ENCODE results near the gene TRAF2.

The TRAF2 gene

DNA sequence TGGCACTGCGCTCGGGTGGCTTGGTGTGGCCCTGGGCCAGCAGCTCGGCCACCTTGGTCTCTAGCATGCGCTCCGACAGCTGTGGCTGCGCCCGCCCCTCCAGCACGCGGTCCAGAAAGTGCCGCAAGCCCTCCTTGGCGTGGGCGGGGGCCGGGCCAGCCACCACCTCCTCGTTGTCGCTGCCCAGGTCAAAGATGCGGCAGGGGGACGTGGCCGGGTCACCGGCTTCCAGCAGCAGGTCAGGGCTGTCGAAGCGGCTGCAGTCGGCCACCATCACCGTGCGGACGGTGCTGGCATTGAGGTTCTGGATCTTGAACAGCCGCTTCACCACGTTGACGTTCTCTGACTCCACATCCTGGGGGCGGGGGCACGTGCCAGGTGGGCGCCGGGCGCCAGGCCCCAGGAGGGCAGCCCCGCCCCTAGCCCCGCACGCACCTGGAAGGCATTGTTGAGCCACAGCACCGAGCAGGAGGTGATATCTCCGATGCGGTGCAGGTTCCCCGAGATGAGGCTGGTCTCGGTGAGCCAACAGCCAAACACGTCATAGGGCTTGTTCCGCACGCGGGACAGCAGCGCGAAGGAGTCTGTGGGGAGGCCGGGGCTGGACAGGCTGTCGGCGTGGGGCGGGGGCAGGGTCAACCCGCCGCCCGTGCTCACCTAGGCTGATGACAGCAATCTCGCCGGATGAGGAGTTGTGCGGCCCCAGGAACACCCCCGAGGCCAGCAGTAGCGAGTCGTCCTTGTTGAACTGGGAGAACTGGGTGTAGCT is 56.0 kb downstream of the TRAF2 start:
- Histone ChIP-seq H3K27me3 (ENCODE audit: control insufficient read depth, insufficient read depth, low read length) (no peaks in the 10 kb centered on the region), H3K4me3 (ENCODE audit: low read depth, low read length) (no peak overlapping the region), H3K9me3 (ENCODE audit: control insufficient read depth, insufficient read depth, low read length) (no peaks in the 10 kb centered on the region), H3K9ac (ENCODE audit: low read depth, low read length) (no peak overlapping the region), H3K36me3 (ENCODE audit: control insufficient read depth, insufficient read depth, low read length) (peaks cover 36% of the 10 kb centered on the region), H3K4me1 (ENCODE audit: control insufficient read depth, insufficient read depth, low read length) (no peaks in the 10 kb centered on the region)

GRCh38 chr9:136942881-136943230 is 56.5 kb downstream of the TRAF2 start:
- Histone ChIP-seq H3K9ac (ENCODE audit: low read depth, low read length) (no peak overlapping the region), H3K36me3 (ENCODE audit: control insufficient read depth, insufficient read depth, low read length) (peaks cover 36% of the 10 kb centered on the region), H3K27me3 (ENCODE audit: control insufficient read depth, insufficient read depth, low read length) (no peaks in the 10 kb centered on the region), H3K4me3 (ENCODE audit: low read depth, low read length) (peak overlapping the region; percentile 70), H3K9me3 (ENCODE audit: control insufficient read depth, insufficient read depth, low read length) (no peaks in the 10 kb centered on the region), H3K4me1 (ENCODE audit: control insufficient read depth, insufficient read depth, low read length) (no peaks in the 10 kb centered on the region)

GRCh38 chr9:136943291-136944211 is 57.2 kb downstream of the TRAF2 start:
- H3K4me1 ChIP-seq (ENCODE audit: control insufficient read depth, insufficient read depth, low read length): no peaks in the 10 kb centered on the region
- no peaks in the 10 kb centered on the region for H3K9me3 ChIP-seq (ENCODE audit: control insufficient read depth, insufficient read depth, low read length)
- peak overlapping the region; percentile 70 for H3K4me3 ChIP-seq (ENCODE audit: low read depth, low read length)
- H3K36me3 ChIP-seq (ENCODE audit: control insufficient read depth, insufficient read depth, low read length): peaks cover 36% of the 10 kb centered on the region
- peak overlapping the region; percentile 81 for H3K9ac ChIP-seq (ENCODE audit: low read depth, low read length)
- H3K27me3 ChIP-seq (ENCODE audit: control insufficient read depth, insufficient read depth, low read length): no peaks in the 10 kb centered on the region

GRCh38 chr9:136944212-136944518 is 57.8 kb downstream of the TRAF2 start:
- H3K9ac ChIP-seq (ENCODE audit: low read depth, low read length): peak overlapping the region; percentile 81
- H3K4me3 ChIP-seq (ENCODE audit: low read depth, low read length): peak overlapping the region; percentile 70
- H3K9me3 ChIP-seq (ENCODE audit: control insufficient read depth, insufficient read depth, low read length): no peaks in the 10 kb centered on the region
- no peaks in the 10 kb centered on the region for H3K4me1 ChIP-seq (ENCODE audit: control insufficient read depth, insufficient read depth, low read length)
- H3K27me3 ChIP-seq (ENCODE audit: control insufficient read depth, insufficient read depth, low read length): no peaks in the 10 kb centered on the region
- peaks cover 36% of the 10 kb centered on the region for H3K36me3 ChIP-seq (ENCODE audit: control insufficient read depth, insufficient read depth, low read length)

DNA sequence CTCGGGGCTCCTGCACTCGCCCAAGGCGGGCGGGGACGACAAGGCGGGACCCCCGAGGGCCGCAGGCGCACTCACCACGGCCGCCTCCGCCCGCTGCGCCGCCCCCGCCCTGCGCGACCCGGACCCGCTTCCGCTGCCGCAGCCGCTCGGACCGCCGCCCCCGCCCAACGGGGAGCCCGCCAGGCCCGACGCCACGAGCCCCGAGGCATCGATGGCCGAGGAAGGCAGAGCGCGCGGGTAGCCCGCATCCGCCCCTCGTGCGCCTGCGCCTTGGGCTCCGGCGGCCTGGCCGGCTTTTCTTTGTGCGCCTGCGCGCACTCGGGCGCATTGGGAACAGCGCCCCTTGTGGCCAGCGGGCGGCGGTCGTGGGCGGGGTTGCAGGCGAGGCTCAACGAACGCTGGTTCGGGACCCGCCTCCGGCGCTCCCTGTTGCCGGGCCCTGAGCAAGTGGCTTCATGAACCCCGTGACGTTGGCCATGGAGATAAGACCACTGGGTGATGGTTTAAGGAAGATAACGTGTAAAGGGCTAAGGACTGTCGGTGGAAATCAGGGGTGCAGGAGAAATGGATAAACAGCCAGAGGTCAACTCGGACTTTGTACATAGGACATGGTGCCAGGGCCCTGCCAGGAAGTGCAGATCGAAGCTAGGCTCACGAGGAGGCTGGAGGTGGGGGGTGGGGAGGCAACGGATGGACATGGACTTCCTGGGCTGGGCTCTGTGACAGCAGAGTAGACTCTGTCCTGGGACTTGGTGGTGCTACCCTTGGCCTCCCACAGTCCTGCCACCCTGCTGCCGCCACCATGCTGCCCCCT is 58.4 kb downstream of the TRAF2 start, which contains the start of the genes C8G and FBXW5:
TSS of gene C8G (plus strand) at position 725 of the 814 bp plus-strand sequence. CDS start at position 803, 78 bp downstream.
TSS of gene FBXW5 (minus strand) at position 220 of the 814 bp plus-strand sequence. CDS start 655 bp downstream, outside the sequence.
- H3K27me3 ChIP-seq (ENCODE audit: control insufficient read depth, insufficient read depth, low read length): no peaks in the 10 kb centered on the region
- peak within 1 kb of the TSS; percentile 70 for H3K4me3 ChIP-seq (ENCODE audit: low read depth, low read length)
- no peaks in the 10 kb centered on the region for H3K9me3 ChIP-seq (ENCODE audit: control insufficient read depth, insufficient read depth, low read length)
- H3K9ac ChIP-seq (ENCODE audit: low read depth, low read length): peak within 1 kb of the TSS; percentile 81
- no peaks in the 10 kb centered on the region for H3K4me1 ChIP-seq (ENCODE audit: control insufficient read depth, insufficient read depth, low read length)
- H3K36me3 ChIP-seq (ENCODE audit: control insufficient read depth, insufficient read depth, low read length): peaks cover 35% of the 10 kb centered on the region

GRCh38 chr9:136945333-136946227 is 59.3 kb downstream of the TRAF2 start:
- Histone ChIP-seq H3K4me3 (ENCODE audit: low read depth, low read length) (no peak overlapping the region), H3K4me1 (ENCODE audit: control insufficient read depth, insufficient read depth, low read length) (no peaks in the 10 kb centered on the region), H3K36me3 (ENCODE audit: control insufficient read depth, insufficient read depth, low read length) (peaks cover 27% of the 10 kb centered on the region), H3K9me3 (ENCODE audit: control insufficient read depth, insufficient read depth, low read length) (no peaks in the 10 kb centered on the region), H3K27me3 (ENCODE audit: control insufficient read depth, insufficient read depth, low read length) (no peaks in the 10 kb centered on the region), H3K9ac (ENCODE audit: low read depth, low read length) (no peak overlapping the region)

GRCh38 chr9:136946228-136947027 is 60.1 kb downstream of the TRAF2 start:
- Histone ChIP-seq H3K4me3 (ENCODE audit: low read depth, low read length) (no peak overlapping the region), H3K4me1 (ENCODE audit: control insufficient read depth, insufficient read depth, low read length) (no peaks in the 10 kb centered on the region), H3K9ac (ENCODE audit: low read depth, low read length) (no peak overlapping the region), H3K9me3 (ENCODE audit: control insufficient read depth, insufficient read depth, low read length) (no peaks in the 10 kb centered on the region), H3K36me3 (ENCODE audit: control insufficient read depth, insufficient read depth, low read length) (peaks cover 18% of the 10 kb centered on the region), H3K27me3 (ENCODE audit: control insufficient read depth, insufficient read depth, low read length) (no peaks in the 10 kb centered on the region)

GRCh38 chr9:136947028-136947891 is 60.9 kb downstream of the TRAF2 start:
- Histone ChIP-seq H3K9me3 (ENCODE audit: control insufficient read depth, insufficient read depth, low read length) (no peaks in the 10 kb centered on the region), H3K27me3 (ENCODE audit: control insufficient read depth, insufficient read depth, low read length) (no peaks in the 10 kb centered on the region), H3K4me1 (ENCODE audit: control insufficient read depth, insufficient read depth, low read length) (no peaks in the 10 kb centered on the region), H3K9ac (ENCODE audit: low read depth, low read length) (peak overlapping the region; percentile 60), H3K36me3 (ENCODE audit: control insufficient read depth, insufficient read depth, low read length) (peaks cover 11% of the 10 kb centered on the region), H3K4me3 (ENCODE audit: low read depth, low read length) (no peak overlapping the region)

- Histone ChIP-seq H3K4me1 (ENCODE audit: control insufficient read depth, insufficient read depth, low read length) (no peaks in the 10 kb centered on the region), H3K9me3 (ENCODE audit: control insufficient read depth, insufficient read depth, low read length) (no peaks in the 10 kb centered on the region), H3K4me3 (ENCODE audit: low read depth, low read length) (no peak overlapping the region), H3K9ac (ENCODE audit: low read depth, low read length) (peak overlapping the region; percentile 60), H3K36me3 (ENCODE audit: control insufficient read depth, insufficient read depth, low read length) (peaks cover 3% of the 10 kb centered on the region), H3K27me3 (ENCODE audit: control insufficient read depth, insufficient read depth, low read length) (no peaks in the 10 kb centered on the region)
These were observed 61.7 kb downstream of the TRAF2 start for GRCh38 chr9:136947955-136948510.
